DMS79 (cell line): ENCODE results near the gene LIMK2.
A peak's percentile ranks its signal among the peaks of the same experiment; 100 is the strongest.
"Not testable (repeated sequence)": the region's sequence is repeated elsewhere in the genome, so short reads cannot be mapped to it uniquely, and the experiment has no call there.

ENCODE experiments used
- DNase-seq: peaks from one replicate; lab custom pipeline; 2025; lab: John Stamatoyannopoulos, UW

Gene LIMK2

DNA sequence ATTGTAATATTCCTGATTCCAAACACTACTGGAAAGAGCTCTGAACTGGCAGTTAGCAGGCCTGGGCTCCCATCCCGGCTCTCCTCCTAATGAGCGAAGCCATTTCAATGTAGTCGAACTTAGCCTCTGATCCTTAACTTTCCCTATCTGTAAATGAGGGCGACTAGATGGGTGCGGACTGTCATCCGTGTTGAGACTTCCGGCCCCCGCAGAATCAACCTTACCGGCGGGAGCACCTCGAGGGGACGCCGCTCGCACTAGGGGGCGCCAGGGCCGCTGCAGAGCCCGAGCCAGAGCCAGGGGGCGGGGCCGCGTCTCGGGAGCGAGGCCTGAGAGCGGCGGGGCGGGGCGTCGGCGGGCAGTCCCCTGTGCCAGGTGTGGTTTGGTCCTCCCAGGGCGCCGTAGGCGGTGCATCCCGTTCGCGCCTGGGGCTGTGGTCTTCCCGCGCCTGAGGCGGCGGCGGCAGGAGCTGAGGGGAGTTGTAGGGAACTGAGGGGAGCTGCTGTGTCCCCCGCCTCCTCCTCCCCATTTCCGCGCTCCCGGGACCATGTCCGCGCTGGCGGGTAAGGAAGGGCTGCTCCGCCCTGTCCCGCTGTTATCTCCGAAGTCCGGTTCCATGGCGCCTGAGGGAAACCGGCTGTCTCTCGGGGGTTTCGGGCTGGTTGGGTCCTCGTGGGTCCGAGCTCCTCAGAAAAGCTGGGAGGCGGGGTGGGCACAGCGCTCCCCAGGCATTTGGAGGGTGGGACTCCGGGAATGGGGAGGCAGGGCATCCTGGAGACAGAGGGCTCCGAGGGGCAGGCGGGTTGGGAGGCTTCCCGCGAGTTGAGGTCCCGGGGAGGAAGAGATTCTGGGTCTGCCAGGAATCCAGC is at the start of gene LIMK2:
TSS of gene LIMK2 (plus strand) at position 437 of the 869 bp plus-strand sequence. CDS start at position 548, 111 bp downstream.
- peak; percentile 55 for DNase-seq

DNA sequence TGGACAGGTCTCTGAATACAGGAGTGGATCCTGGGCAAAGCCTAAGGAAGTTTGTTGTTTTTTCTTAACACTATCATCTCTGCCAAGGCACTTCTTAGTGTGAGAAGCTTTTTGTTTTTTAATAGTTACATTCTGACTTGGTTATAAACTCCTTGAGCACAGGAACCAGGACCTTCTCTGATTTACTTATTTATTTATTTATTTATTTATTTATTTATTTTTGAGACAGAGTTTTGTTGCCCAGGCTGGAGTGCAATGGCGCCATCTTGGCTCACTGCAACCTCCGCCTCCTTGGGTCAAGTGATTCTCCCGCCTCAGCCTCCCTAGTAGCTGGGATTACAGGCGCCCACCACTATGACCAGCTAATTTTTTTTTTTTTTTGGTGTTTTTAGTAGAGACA is 41.1 kb upstream of the LIMK2 start:
- DNase-seq, result no peak

DNA sequence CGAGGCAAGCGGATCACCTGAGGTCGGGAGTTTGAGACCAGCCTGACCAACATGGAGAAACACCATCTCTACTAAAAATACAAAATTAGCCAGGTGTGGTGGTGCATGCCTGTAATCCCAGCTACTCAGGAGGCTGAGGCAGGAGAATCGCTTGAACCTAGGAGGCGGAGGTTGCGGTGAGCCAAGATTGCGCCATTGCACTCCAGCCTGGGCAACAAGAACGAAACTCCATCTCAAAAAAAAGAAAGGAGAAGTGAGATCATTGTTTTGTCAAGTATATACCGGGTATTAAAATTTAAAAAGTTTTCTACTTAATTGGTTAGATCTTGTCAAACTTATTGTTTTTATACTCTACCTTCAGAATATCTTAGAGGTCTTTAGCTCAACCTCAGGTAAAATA is 40.4 kb upstream of the LIMK2 start:
- DNase-seq, result not testable (repeated sequence)

DNA sequence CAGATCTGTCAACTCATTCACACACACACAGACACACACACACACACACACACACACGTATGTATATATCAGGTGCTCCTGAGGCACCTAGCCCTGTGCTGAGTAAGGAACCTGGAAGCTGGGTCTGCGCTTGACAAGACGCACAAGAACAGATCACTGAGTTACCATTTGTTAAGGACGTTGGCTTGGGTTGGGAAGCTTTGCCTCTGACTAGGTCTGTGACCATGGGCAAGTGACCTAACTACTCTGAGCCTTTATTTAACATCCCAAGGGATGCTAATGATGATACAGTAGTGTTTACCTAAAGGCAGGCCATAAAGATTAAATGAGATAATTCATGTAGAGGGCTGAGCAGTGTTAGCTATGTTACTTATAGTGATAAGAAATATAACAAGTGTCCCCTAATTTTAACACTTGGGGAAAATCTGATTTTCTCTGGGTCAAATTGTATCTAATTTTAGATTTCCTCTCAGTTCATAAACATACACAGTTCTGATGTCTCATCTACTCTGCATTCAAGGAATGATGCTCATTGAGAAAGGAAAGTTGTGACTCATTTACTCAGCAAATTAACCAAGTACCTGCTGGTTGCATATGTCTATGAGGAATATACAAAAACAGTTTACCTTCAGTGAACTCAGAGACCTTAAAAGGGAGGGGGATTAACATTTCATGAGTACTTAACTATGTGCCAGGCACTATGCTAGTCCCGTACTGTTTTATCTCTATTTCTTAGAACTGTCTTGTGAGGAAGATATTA is 38.5 kb upstream of the LIMK2 start:
- DNase-seq, result no peak

DNA sequence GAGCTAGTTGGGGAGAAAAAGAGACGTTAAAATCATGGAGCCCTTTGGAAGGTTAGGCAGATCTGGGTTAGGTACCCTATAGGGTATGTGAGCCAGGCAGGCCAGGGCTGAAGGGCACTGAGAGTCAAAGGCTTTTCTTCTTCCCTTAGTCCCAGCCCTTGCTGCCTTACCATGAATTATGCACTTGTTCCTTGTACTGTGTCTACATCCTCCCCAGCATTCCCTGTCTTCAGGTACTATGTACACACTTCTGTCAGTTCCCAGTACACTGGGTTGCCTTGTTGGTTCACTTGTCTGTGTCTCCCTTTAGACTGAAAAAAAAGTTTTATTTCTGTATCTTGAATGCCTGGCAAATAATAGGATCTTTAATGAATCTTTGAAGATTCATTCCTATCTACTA is 35.2 kb upstream of the LIMK2 start:
- DNase-seq, result no peak

DNA sequence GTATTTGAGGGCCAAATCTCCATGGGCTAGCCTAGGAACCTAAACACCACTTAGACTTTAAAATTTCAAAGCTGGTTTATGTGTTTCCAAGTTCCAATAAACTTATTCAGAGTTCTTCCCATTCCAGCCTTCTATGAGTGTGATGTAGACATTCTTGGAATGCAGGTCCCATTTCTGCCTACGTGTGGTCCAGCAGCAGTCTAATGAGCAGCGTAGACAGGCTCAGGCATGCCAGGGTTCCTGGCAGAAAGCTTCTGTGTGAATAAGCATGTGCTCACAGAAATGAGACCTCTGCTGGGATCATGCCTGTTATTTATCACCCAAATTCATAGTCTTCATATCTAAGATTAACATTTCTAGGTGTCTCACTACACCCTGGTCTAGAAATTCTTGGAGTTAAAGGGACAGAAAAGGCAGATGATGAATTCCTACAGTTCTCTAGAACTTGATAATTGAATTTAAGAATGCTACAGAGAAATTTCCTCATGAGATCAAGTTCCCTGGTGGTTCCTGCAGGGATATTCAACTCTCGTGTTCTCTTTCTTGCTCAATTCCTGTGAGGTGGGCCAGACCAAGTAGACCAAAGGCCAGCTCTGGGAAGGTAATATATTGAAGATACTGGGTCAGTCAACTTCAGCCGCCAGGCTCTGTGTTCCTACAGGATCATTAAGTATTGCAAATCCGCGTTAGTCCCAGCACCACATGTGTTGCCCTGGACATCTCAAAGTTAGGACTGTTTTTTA is 34.5 kb upstream of the LIMK2 start:
- no peak for DNase-seq

DNA sequence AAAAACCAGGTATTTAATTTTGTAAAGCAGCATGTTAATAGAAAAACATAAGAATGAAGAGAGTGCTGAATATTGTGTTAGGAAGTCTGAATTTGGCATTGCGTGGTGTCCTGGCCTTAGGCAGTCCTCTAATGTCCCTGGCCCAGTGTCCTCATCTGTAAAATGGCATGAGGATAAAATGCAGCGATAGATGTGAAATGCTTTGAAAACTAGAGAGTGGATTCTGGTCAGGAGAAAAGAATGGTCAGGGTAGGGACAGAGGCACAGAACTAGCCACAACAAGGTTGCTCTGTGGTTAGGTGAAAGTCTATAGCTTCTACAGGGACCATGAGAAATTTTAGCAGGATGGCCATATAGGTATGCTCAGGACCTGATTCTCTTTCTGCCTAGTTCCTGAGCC is 33.2 kb upstream of the LIMK2 start:
- DNase-seq, result no peak

DNA sequence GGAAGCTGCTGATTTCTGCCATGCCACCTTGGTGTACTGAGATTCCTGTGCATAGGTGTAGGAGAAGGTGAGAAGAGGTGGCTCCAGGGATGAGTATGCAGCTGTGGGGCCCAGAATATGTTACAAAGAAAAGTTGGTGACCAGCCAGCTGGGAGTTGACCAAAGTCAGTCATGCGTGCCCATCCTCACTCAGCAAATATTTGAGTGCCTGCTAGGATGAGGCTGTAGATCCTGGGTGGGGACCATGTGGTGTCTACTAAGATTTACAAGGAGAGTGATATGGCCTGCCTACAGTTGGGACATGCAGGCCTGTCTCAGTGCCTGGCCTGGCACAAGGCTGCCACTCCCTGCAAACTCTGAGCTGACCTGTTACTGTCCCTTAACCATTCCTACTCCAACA is 32.8 kb upstream of the LIMK2 start:
- no peak for DNase-seq

DNA sequence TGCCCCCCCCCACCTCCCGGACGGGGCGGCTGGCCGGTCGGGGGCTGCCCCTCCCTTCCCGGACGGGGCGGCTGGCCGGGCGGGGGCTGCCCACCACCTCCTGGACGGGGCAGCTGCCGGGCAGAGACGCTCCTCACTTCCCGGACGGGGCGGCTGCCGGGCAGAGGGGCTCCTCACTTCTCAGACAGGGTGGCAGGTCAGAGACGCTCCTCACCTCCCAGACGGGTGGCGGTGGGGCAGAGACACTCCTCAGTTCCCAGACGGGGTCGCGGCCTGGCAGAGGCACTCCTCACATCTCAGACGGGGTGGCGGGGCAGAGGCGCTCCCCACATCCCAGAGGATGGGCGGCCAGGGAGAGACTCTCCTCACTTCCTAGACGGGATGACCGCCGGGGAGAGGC is 28.1 kb upstream of the LIMK2 start:
- DNase-seq, result no peak

DNA sequence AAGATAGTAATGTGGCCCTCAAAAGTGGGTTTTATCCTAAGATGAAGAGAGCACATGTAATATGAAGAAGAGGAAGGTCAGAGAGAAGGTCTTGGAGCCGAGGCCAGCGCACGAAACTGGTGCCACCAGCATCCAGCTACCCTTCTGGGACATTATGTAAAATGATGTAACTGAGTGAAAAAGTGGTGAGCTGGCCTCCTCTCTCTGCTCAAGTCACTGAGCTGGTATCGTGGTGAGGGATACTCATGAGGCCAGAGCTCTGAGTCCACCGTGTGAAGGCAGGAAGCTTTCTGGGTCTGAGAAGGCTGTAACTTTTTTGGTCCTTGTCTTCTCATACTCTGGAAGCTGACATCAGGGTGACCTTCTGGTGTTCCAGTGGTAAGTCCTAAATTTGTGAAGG is 27.0 kb upstream of the LIMK2 start:
- DNase-seq, result no peak

DNA sequence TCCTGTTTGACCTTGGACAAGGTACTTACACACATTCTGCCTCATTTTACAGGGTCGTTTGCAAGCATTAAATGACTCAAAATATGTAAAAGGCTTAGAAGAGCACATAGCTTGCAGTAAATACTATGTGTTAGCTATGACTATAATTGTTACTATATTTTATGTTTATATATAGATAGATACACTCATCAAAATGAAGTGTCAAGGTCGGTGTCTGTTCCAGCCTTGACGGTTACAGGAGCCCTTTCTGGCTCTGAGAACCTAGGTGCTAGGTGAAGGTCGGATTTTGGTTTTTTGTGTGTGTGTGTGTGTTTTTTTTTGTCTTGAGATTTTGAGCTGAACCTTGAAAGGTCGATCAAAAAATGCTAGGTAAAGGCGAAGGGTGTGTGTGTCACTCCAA is 24.5 kb upstream of the LIMK2 start:
- no peak for DNase-seq

DNA sequence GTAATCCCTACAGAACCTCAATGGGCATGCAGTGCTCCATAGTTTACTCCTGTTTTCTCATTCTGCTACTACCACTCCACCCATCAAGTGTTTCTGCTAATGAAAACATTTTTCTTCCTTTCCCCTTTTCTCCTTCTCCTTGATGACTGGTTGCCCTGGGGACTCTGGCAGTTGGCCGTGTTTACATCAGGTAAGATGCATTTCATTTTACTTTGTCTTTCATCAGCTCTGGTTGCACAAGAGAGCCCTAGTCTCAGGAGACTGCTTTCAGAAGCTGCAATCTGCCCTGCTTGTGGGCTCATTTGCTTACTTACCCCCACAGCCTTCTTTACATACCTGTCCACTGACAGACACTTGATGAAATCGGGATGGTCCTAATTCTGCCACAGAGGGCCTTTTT is 19.6 kb upstream of the LIMK2 start:
- DNase-seq, result peak; percentile 58

DNA sequence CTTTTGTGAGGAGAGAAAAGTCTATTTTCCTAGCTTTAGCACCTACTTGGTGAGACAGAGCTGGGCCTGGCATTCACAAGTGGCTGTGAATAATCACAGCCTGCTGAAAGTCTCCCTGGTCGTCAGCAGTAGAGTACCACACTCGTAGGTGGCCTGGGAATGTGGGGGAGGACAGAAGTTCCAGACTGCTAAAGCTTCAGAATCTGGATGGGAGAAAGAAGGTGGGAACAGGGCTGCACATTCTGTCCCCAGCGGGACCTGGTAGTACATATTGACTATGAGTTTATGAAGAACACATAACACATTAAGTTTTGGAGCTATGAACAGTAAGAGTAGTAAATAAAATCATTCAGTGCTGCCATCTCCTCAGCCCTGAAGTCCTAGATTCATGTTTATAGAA is 19.0 kb upstream of the LIMK2 start:
- DNase-seq, result no peak

DNA sequence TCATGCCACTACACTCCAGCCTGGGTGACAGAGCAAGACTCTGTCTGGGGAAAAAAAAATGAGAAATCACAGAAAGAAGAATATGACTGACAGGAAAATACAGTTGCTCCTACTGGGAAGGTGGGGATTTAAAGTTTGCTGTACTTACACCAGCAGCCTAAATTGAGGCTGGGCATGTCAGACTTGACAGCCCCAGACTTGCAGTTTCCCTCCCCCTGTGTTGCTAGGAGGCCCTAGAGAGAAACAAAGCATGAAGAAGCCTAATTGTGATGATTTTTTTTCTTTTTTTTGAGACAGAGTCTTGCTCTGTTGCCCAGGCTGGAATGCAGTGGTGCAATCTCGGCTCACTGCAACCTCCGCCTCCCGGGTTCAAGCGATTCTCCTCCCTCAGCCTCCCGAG is 17.4 kb upstream of the LIMK2 start:
- DNase-seq, result not testable (repeated sequence)

DNA sequence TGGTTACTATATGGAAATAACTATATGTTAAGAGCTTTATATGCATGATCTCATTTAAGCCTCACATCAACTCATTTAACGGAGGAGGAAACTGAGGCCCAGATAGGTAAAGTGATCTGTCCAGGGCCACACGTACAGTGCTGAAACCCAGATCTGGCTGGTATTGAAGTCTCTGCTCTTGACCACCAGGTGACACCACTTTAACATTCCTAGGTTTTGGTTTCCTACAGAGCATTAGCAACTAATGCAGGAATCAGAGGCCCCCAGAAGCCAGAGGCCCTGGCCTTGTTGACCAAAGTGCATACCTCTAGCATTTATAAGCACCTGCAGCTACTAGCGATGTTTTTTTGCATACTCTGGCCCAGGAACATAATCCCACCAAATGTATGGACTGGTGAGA is 12.9 kb upstream of the LIMK2 start:
- no peak for DNase-seq

DNA sequence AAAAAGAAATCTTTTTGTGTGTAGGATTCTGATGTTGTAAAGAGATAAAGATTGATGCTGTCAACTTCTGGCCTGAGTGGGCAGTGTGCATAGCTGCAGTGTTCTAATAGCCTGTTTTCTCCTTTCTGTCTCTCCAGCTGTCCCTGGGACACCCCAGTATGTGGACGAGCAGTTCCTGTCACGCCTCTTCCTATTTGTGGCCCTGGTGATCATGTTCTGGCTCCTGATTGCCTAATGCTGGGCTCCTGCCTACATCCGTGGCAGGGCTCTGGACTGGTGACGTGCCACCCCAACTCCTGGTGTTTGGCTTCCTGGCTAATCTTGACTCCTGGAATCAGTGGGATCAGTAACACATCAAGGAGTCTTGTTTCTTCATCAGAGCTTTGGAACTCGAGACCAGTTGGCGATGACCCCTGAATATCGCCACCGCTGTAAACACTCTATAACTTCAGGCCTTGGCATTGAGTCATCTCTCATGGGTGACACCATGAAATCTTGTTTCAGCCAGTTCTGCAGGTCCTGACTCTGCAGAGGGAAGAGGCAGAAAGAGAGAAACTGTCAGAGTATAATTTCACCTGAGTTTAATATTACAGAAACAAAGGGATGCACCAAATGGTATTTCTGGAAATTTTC is 7.6 kb upstream of the LIMK2 start:
- not testable (repeated sequence) for DNase-seq

DNA sequence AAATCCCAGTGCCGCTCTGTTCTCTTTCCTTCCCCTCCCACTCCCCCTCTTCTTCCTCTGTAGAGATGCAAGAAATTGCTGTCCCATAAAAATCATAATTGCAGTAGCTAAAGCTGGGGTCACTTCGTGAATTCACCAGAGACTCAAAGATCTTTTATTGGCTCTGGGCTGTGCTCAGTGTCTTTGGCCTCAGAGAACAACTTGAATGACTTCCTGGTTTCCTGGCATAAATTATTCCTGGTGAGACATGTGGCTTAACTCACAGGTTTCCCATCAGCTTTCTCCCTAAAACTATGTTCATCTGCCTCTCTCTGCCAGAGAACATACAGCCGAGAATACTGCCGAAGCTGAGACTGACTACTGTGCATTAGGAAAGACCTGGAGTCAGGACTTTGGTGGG is 7.0 kb upstream of the LIMK2 start:
- DNase-seq, result not testable (repeated sequence)

DNA sequence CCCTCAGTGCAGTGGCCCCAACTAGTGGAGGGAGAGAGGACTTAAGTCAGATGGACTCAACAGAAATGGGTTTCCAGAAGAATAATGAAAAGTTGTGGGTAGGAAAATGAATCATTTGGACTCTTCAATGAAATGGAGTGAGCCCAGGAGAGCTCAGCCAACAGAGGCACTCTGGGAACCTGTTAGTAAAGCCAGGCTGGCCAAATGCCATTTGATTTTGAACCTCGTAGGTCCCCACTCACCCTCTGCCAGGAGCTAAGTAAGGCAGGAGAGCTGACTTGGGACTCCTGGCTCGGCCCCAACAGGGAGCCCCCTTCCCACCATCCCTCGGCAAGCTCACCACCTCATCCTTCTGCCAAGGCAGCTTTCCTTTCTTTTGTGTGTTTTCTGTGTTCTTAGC is 5.6 kb upstream of the LIMK2 start:
- DNase-seq, result not testable (repeated sequence)

DNA sequence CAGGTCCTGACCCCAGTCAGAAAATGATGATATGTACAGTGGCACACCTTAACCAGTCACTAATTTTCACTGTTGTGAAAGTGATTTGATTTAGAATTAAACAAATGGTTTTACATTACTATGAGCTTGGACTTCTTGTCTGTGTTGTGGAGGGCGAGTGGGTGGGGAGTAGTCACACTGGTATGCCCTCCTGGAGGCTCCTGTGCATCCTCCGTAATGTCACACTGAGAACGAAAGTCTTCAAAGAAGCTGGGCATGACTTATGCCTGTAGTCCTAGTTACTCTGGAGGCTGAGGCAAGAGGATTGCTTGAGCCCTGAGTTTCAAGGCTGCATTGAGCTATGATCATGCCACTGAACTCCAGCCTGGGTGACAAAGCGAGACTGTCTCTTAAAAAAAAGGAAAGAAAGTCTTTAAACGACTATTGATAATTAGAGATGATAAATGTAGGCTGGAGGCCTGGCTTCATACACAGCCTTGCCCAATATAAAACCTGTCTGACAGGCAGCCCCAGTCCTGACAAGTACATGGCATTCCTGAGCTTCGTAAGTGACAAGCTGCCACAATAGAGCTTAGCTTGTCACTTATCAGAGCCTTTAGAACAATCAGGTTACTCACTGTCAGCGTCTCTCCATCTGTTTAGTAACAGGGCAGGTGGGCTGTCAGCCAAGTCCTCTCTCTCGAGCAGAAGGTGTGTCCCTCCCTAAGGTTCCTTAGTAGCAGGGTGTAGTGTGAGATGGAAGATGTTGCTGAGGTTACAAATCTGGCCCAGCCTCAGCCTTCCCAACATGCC is 5.0 kb upstream of the LIMK2 start:
- no peak for DNase-seq

DNA sequence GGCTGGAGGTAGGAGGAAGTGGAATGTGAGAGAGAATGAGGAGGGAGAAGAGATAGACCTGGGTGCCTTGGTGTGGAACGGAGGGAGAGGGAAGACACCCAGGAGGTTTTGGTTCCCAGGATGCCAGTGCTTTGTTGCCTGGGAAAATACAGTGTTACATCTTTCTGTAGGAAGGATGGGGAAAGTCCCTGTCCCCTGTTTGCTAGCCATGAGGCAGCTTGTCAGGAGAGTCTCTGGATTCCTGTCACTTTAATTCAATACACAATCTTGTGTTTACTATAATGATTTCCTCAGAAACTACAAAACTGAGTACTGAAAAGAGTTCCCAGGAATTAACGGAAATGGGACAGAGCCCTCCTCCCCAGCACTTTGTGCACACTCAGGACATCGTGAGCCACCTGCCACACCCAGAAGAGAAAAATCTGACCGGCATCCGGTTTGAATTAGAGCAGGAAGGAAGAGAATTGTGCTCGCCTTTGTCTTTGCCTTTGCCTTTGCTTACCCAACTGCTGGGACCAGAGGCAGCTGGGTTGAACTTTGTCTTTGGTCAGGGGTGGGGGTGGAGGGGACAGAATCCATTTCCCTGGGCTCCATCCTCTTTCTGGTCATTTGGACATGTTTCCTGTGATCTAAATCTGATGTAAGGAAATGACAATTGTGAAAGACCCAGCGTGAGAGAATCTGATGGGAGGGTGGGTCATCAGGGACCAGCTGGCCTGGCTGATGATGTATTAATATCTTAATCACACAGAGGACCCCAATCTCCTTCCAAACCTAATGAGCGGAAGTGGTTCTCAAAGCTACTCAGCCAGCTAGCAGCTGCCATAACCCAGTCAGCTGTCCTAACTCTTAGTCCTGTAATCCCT is 1.3 kb upstream of the LIMK2 start:
- DNase-seq, result no peak
